Parathyroid adenoma (tissue), 2 donors: ENCODE measurements around the gene MBP.
A peak's percentile ranks its signal among the peaks of the same experiment; 100 is the strongest.

Experiments used
- H2AFZ ChIP-seq: fragments of 300-600 bp; sonication (generic); one replicate; pipeline ENCODE4 v1.7.0; 2017; ENCODE audit warnings: antibody characterized with exemption, mild to moderate bottlenecking
- H3K27ac ChIP-seq: fragments of 300-600 bp; sonication (generic); one replicate; pipeline ENCODE4 v1.7.0; 2017
- H3K27me3 ChIP-seq: fragments of 300-600 bp; sonication (generic); one replicate; pipeline ENCODE4 v1.7.0; 2017; ENCODE audit warnings: low read length; ENCODE audit not compliant: control insufficient read depth, insufficient read depth
- H3K36me3 ChIP-seq: fragments of 300-600 bp; sonication (generic); one replicate; pipeline ENCODE4 v1.7.0; 2017; ENCODE audit warnings: low read length; ENCODE audit not compliant: control insufficient read depth, insufficient read depth
- H3K4me1 ChIP-seq: fragments of 300-600 bp; sonication (generic); one replicate; pipeline ENCODE4 v1.7.0; 2017; ENCODE audit warnings: control low read depth
- H3K4me2 ChIP-seq: fragments of 300-600 bp; sonication (generic); one replicate; pipeline ENCODE4 v1.7.0; 2017; ENCODE audit warnings: low read length
- H3K4me3 ChIP-seq: fragments of 300-600 bp; sonication (generic); one replicate; pipeline ENCODE4 v1.7.0; 2017; ENCODE audit warnings: low read depth, low read length
- H3K79me2 ChIP-seq: fragments of 300-600 bp; sonication (generic); one replicate; pipeline ENCODE4 v1.7.0; 2017; ENCODE audit warnings: control low read depth
- H3K9ac ChIP-seq: fragments of 300-600 bp; sonication (generic); one replicate; pipeline ENCODE4 v1.7.0; 2017; ENCODE audit warnings: mild to moderate bottlenecking
- H3K9me3 ChIP-seq: fragments of 300-600 bp; sonication (generic); one replicate; pipeline ENCODE4 v1.7.0; 2017; ENCODE audit warnings: low read length; ENCODE audit not compliant: control insufficient read depth
- CTCF ChIP-seq: fragments of 300-600 bp; sonication (generic); IDR thresholded peaks from one replicate; pipeline ENCODE4 v1.7.0; 2017; ENCODE audit warnings: antibody characterized with exemption, mild to moderate bottlenecking
- donor health status: primary hyperparathyroidism.

Gene MBP

GRCh38 chr18:76963936-76964335 lies 168.6 kb downstream of the MBP start:
- Histone ChIP-seq H3K27ac (no peak overlapping the region), H3K4me3 (no peak overlapping the region), H3K9me3 (no peaks in the 10 kb centered on the region), H2AFZ (no peak overlapping the region), H3K79me2 (peaks cover 6% of the 10 kb centered on the region), H3K4me1 (peaks cover 8% of the 10 kb centered on the region), H3K9ac (no peak overlapping the region), H3K4me2 (no peak overlapping the region), H3K36me3 (no peaks in the 10 kb centered on the region), H3K27me3 (no peaks in the 10 kb centered on the region)
- no peak for TF ChIP-seq CTCF

GRCh38 chr18:76962851-76963250 lies 169.7 kb downstream of the MBP start:
- H3K4me3 ChIP-seq: no peak overlapping the region

GRCh38 chr18:76960528-76961035 lies 172.0 kb downstream of the MBP start:
- no peaks in the 10 kb centered on the region for H3K27me3 ChIP-seq
- H3K79me2 ChIP-seq: peaks cover 6% of the 10 kb centered on the region
- H3K4me1 ChIP-seq: peaks cover 17% of the 10 kb centered on the region
- H3K36me3 ChIP-seq: no peaks in the 10 kb centered on the region
- H3K9ac ChIP-seq: no peak overlapping the region
- H3K27ac ChIP-seq: no peak overlapping the region
- TF ChIP-seq CTCF: no peak
- no peak overlapping the region for H3K4me3 ChIP-seq
- no peak overlapping the region for H2AFZ ChIP-seq
- H3K4me2 ChIP-seq: no peak overlapping the region
- no peaks in the 10 kb centered on the region for H3K9me3 ChIP-seq

More at GRCh38 chr18:76962851-76963250, 169.7 kb downstream of the MBP start:
- Histone ChIP-seq H3K27ac (no peak overlapping the region), H3K4me1 (peaks cover 17% of the 10 kb centered on the region), H3K79me2 (peaks cover 6% of the 10 kb centered on the region), H3K27me3 (no peaks in the 10 kb centered on the region), H3K9ac (no peak overlapping the region), H3K9me3 (no peaks in the 10 kb centered on the region), H2AFZ (no peak overlapping the region), H3K36me3 (no peaks in the 10 kb centered on the region), H3K4me2 (no peak overlapping the region)
- no peak for TF ChIP-seq CTCF

- H3K27ac ChIP-seq: peak overlapping the region; percentile 78
- H3K9me3 ChIP-seq: no peaks in the 10 kb centered on the region
- H3K36me3 ChIP-seq: no peaks in the 10 kb centered on the region
- H3K79me2 ChIP-seq: peaks cover 6% of the 10 kb centered on the region
- H3K27me3 ChIP-seq: no peaks in the 10 kb centered on the region
- no peak overlapping the region for H3K9ac ChIP-seq
- peaks cover 17% of the 10 kb centered on the region for H3K4me1 ChIP-seq
- TF ChIP-seq CTCF: no peak
- H2AFZ ChIP-seq: peak overlapping the region; percentile 71
- no peak overlapping the region for H3K4me2 ChIP-seq
- H3K4me3 ChIP-seq: no peak overlapping the region
Observed at GRCh38 chr18:76959605-76960004, 173.0 kb downstream of the MBP start.

GRCh38 chr18:76958692-76959341 lies 173.8 kb downstream of the MBP start:
- peaks cover 6% of the 10 kb centered on the region for H3K79me2 ChIP-seq
- no peaks in the 10 kb centered on the region for H3K27me3 ChIP-seq
- no peak for TF ChIP-seq CTCF
- no peaks in the 10 kb centered on the region for H3K36me3 ChIP-seq
- peaks cover 19% of the 10 kb centered on the region for H3K4me1 ChIP-seq
- peak overlapping the region; percentile 43 for H3K4me2 ChIP-seq
- H3K9me3 ChIP-seq: no peaks in the 10 kb centered on the region
- peak overlapping the region; percentile 78 for H3K27ac ChIP-seq
- no peak overlapping the region for H3K4me3 ChIP-seq
- peak overlapping the region; percentile 71 for H2AFZ ChIP-seq
- no peak overlapping the region for H3K9ac ChIP-seq
